NCI-H2029 (cell line): ENCODE data around the gene SFR1.

Experiments used
- DNase-seq: peaks from one replicate; lab custom pipeline; 2025; lab: John Stamatoyannopoulos, UW

SFR1 gene, protein sequence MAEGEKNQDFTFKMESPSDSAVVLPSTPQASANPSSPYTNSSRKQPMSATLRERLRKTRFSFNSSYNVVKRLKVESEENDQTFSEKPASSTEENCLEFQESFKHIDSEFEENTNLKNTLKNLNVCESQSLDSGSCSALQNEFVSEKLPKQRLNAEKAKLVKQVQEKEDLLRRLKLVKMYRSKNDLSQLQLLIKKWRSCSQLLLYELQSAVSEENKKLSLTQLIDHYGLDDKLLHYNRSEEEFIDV

DNA sequence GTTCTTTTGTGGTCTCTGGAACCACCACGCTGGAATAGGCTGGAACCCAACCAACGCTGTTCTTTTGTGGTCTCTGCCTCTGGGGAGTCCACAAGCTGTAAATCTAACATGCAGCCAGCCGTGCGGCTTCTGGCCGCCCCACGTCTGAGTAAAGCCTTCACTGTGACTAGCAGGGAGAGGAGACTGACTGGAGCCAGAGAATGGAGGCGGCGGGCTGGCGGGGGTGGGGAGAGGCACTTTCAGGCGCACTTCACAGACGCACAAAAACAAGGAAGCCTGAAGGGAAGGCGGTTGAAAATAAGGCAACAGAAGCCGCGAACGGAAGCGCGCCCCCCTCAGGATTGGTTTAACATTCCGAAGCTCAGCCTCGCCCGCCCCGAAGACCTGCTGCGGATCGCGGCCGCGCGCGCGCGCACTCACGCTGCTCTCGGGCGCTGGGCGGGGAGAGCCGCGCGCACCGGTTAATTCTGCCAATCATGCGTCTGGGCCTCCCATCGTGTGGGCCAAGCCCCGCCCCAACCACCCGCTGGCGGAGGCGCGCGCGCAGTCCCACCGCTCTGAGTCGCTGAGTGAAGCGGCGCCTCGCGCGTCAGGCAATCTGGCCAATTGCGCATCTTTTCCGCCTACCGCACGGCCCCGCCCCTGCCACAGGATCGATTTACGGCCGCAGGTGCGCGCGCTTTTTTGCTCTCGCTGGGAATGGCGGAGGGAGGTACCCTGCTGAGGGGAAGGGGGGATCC is at the start of gene SFR1:
Gene SFR1, plus strand, starts transcription at position 687 of the 740 bp plus-strand sequence. Its CDS starts 13 bp downstream, at position 700.
- DNase-seq = peak; percentile 89

DNA sequence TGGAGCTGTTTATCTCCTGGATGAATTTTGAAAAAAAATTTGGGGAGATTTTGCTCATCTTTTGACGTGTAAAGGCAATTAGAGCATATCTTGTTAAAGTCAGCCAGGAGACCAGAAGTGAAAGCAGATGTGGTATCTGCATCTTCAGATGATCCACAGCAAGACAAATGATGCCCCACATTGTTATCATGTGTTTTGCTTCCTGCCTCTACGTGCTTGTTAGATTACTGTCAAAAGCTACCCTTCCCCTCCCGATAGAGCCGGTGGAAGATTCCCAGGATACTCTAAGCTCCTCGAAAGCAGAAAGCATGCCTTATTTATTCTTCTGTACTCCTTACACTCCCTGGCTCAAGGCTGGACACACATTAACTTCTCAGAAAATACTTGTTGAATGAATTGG is 49.2 kb upstream of the SFR1 start:
- no peak for DNase-seq

DNA sequence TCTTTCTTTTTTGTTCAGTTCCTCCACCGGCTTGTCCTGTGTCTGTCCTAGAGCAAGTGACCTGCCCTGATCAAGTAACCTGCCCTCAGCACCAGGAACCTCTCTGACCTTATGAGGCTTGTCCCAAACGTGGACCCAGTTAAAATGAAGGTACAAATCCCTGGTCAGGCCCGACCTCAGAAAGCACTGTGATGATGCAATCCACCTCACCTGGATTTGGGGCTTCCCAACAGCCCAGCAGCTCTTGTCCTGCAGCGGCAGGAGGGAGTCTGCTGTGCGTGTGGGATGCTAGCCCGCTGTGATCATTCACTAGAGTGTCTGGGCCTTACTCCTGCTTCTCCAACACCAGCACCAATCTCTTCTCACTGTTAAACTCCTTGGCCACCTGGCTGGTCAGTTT is 47.5 kb upstream of the SFR1 start:
- no peak for DNase-seq

DNA sequence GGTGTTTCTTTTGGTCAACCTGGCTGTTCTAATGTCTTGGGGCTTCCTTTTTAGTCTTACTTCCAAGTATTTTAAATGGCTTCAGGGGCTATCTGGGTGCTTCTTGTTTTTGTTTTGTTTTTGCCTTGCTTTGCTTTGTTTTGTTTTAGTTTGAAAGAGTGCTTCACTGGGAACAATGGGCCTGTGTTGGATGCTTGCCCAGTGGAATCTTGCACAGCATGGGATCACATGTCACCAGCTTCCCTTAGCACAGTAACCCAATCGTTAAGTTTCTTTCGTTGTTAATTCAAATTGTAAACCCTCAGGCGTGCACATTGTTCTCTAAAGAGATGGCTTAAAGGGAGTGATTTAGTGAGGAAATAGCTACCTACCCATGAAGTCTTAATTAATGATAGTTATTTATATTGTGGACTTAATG is 45.2 kb upstream of the SFR1 start:
- DNase-seq = peak; percentile 2

DNA sequence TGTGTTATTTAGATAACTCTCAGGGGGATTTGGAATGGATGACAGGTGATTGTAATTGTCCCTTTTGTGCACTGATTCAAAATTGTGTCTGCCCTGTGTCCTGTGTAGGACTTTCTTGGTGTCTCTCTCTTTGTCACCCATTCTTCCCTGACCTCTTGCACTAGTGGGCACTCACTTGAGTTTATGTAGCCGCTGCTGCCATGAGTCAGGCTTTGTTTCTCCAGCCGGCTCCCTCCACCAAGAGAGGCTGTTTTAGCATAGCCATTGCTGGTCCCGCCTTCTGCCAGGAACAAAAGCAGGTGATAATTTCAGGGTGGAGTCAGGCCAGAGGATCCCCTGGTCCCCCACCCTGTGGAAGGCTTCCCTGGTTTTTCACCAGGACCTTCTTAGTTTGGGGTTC is 44.7 kb upstream of the SFR1 start:
- DNase-seq = no peak

DNA sequence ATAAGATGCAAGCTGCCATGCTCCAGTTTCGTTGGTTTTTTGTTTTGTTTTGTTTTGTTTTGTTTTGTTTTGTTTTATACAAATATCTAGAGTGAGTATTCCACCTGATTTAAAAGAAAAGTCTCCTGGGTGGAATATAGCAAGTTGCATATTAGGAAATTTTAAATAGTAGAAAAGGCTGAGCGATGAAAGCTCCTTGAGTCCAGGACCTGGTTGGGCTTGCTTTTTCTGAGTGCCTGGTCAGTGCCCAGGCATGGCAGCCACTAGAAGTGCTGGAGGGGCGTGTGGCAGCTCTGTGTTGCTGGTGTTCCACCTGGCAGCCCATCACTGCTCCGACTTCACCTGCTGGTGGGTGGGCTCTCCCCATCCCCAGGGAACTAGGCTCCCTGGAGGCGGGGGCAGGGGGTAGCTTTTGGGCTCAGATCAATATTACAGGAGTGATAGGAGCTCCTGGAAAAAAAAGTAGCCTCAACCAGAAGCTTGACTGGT is 44.3 kb upstream of the SFR1 start:
- no peak for DNase-seq

DNA sequence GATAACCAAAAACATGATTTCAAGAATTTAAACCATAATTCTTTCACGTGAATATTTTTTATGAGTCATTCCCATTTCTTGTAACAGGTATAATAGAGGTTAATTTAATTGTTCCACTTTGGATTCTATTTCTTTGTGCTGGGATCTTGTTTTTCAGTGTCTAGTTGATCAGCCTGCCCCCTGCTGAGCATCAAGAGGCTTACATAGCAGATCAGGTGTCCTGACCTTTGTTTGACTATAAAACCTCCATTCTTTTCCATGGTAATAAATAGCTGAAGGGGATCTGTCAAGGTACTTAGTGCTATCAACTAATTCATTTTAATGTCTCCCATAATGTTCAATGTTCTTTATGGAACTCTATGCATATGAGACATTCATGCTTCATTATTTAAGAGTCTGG is 41.2 kb upstream of the SFR1 start:
- DNase-seq = peak; percentile 27

DNA sequence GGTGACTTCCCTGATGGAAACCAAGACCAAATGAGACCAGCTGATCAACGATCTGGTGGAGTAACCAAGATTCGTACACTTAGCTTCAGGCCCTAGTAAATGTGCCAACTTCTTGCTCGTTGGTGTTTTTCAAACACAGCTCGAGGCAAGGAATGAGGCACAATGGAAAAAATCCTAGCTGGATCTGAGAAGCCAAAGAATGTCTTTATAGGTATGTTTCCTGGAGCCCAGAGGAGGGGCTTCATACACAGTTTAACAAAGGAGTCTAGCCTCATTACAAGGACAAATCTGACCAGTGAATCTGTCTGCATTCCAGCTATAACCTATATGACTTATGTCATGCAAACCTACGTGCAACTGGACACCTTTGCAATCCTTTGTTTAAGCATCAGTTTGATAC is 40.0 kb upstream of the SFR1 start:
- DNase-seq = no peak

DNA sequence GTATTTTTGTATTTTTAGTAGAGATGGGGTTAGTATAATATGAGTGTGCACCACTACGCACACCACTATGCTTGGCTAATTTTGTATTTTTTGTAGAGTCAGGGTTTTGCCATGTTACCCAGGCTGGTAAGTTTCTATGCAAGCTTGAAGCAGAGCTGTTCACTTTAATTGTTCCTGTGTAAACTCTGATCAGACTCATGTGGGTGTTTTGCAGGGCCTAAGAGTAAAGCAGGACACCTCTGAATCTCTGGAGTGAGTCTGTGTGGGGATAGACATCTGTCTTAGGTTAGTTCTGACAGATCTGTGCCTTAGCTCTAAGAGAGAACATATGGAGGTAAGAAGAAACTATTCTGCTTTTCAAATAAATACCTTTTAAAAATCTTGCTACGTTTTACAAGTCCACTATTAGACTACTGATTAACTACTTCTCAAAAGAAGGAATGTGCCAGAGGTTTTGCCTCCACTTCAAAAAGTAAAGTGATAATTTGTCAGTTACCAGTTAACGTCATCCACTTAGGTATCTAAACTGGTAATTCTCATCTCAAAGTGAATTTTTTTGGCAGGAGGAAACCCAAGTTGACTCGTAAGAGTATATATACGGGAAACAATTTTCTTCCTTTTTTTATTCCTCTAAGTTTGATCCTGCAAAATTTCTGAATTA is 37.4 kb upstream of the SFR1 start:
- DNase-seq = no peak

DNA sequence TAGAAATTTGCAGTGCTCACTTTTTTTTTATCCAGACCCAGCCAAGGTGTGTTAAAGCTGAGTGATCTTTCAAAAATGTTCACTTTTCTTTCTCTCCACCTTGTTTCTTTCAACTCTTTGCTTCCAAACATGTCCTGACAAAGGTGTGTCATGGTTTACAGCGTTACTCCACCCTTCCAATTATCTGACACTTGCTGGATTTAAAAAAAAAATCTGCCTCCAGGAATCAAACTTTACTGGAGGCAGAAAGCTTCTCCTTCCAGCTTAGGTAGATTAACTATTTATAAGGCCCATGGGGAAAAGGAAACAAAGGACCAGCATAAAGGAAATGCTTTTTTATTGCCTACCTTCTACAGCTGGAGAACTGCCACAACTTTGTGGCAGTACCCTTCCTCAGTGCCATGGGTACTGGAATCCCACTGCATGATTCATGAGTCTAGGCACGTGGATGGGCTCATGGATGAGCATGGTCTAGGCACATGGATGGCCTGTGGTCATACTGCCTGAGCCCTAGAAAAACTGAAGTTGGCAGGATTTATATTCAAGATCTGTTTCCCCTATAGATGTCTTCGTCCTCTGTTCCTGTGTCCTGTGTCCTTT is 36.1 kb upstream of the SFR1 start, which contains the start of gene COL17A1:
Gene COL17A1, minus strand, starts transcription at position 80 of the 600 bp plus-strand sequence. CDS start 5,207 bp downstream, outside the sequence.
- DNase-seq = no peak

DNA sequence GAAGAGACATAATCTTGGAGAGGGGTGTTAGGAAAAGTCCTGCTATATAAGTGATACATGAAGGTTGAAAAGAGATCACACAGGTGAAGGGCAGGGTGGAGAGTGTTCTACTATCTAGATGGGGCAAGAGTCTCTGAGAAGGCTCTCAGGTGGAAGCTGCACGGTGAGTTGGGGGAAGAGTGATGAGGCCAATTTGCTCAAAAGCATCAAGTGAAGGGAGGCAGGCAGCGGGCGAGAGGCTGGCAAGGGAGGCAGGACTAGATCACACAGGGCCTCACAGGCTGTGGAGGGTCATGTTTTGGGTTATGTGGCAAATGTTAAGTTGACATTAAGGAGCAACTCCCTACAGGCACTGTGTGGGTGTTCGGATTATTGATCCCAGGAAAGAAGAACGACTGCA is 33.7 kb upstream of the SFR1 start:
- no peak for DNase-seq

DNA sequence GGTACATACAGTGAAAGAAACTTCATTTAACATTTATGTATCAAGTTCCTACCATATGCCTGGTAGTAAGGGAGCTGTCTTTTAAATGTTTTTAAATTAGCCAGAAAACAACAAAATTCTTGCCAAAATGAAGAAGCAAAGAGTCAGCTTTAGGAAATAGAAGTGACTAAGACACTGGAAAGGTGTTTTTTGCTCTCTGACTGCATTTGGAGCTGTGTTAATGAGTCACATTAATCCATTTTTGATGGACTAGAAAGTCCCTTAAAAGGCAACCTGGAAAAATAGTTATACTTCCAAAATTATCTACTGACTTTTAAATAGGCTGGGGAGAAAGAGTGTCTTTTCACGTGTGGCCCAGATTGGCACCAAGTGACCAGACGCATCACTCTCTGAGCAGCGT is 32.4 kb upstream of the SFR1 start:
- DNase-seq = no peak

DNA sequence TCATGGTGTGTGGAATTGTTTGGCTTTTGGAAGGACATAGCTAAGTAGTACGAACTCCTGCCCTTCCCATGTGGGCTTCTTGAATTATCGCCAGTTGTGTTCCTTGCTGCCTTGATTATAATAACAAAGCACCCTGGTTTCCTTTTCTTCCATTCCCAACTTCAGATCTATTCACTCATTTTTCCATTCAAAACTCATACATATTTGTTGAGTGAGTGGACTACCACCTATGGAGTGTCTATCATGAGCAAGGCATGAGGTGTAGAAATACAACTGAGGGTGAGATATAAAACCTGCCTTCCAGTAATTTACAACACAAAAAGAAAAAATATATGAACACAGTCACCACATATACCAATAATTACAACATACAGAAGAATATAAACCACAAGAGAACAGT is 31.4 kb upstream of the SFR1 start:
- no peak for DNase-seq

DNA sequence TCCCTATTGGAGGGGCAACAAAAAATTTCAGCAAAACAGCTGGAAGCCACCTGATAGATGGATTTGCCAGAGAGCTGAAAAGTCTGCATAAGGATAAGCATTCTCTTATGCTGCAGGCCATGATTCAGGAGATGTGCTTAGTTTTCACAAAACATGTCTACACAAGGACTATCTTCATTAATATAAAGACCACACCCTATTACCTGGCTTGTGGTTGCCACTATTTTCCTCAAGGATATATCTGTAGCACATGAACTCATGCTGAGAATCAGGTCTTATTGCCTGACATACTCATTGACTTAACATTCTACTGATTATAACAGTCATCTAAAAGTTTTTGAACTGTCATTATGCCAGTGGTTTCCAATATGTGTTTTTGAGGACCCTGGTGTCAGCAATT is 29.2 kb upstream of the SFR1 start:
- DNase-seq = no peak

DNA sequence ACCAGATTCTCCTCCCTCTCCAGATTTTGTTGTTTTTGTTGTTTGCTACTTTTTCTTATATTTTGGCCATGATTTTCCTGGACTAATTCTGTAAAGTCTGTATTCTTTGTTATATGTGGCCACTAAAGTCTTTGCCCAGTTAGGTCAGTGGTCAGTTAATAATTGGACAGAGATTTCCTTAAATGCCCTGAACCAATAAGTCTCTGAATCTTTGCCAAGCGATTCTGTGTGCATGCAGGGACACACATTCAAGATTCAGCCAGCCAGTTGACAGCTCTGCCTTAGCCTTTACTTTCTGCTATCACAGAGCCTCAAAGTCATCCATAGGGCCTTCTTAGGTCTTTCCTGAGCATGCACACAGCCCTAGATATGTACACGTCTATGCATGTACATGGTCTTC is 25.3 kb upstream of the SFR1 start:
- no peak for DNase-seq

DNA sequence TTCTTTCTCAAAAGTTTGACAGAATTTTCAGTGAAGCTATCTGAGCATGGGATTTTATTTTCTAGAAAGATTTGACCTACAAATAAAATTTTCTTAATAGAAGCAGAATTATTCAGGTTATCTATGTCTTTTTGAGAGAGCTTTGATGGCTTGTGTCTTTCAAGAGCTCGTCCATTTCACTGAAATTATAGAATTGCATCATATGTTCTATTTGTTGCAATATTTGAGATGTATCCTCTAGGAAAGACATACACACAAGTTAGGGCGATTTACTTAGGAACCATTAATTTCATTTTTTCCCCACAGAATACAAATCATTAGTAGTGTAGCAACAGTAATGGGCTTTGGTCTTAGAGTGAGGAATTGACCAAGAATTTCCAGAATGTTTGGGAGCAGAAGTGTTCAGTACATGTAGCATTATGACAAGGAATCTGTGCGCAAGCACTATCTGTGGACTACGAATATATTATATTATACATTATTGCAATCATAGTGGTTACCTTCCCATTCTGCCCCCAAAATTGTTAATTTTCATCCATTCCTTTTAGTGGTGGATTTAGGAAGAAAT is 23.5 kb upstream of the SFR1 start:
- no peak for DNase-seq

DNA sequence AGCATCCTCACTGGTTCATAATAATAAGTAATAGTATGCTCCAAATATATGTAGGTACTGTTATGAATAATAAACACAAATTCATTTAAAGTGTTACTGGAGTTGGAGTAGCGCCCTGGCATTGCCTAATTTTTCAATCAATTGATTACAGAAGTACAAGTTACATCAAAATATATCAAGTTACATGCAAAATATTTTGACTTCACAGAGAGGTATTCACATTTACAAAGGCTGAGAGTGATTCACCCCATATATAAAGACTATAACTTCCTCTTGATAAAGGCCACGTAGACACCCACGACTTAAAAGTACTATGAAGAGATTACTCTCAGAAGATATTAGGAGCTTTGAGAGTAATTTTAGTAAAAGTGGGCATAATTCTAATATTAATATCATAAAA is 22.7 kb upstream of the SFR1 start:
- DNase-seq = no peak

DNA sequence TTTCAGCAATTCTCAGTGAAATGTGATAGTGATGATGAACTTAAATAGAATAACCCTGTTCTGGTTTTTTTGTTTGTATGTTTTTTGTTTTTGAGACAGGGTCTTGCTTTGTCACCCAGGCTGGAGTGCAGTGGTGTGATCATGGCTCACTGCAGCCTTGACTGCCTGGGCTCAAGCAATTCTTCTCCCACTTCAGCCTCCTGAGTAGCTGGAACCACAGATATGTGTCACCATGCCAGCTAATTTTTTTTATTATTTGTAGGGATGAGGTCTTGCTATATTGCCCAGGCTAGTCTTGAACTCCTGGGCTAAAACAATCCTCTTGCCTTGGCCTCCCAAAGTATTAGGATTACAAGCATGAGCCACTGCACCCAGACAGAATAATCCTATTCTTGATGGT is 22.0 kb upstream of the SFR1 start:
- no peak for DNase-seq

DNA sequence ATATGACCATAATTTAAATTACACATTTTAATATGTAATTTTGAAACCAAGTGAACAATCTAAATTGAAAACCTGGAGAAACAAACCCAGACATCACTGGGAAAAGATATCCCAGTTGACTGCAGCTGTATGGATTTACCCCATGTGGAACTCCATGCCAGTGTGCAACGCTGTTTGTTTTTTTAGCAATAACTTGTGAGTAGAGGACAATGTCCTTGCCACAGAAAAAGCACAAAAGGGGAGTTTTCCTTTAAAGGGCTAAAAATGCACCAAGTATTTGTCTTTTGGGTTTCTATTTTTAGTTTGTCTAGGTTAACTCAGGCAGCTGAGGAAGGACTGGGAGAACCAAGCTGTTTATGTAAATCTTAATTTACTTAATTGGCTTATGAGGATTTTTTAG is 21.2 kb upstream of the SFR1 start:
- DNase-seq = no peak

DNA sequence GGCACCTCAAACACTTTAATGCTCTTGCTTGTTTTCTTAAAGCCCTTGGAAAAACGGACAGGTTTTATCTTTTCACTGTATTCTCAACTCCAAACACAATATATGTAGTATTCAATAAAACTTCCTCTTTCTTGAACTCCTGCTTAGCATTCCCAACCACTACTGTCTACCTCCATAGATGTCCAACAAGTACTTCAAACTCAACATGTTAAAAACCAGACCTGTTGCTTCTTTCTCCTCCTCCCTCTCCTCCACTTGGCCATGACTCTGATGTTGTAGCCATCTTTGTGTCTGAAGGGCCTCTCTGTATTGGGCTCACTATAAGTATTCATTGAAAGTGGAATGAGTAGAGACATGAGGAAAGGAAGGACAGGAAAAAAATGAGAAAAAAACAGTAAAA is 20.1 kb upstream of the SFR1 start:
- no peak for DNase-seq

DNA sequence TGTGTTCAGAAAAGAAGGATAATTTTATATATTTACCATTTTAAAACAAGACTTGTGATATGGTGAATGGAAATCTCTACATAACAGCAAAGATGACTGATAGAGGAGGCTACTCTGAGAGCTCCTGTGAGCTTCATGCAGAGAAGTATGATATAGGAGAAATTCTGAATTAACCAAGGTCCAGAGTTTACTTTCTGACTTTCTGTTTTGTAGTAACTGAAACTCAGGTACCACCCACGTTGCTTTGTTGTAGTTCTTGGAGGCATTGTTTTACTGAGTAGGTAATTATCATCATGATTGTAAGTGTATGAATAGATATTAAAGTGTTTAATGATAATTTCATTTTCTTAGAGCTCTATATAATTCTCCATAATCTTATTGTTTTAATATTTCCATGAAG is 18.0 kb upstream of the SFR1 start:
- no peak for DNase-seq

DNA sequence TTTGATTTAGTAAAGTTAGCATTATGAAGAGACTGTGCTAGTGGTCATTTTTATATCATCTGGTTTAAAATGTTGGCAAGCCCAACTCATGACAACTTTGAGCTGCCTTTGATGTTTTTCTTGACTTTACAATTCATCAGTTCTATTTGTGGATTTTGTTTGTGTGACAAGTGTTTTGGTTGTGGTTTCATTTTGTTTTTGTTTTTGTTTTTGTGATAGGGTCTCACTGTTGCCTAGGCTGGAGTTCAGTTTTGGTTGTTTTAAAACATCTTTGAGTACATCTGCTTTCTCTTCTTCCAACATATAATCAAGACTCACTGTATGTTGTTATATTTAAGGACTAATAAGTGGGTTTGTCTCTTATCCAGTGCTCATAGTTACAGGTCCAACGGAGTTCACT is 17.6 kb upstream of the SFR1 start:
- DNase-seq = no peak
